B cell (primary cell): ENCODE measurements around the gene RBBP7.

Experiments used
- EZH2 ChIP-seq: IDR thresholded peaks from 2 replicates; pipeline ENCODE4 v1.6.1; 2012; ENCODE audit warnings: borderline replicate concordance, low read depth, mild to moderate bottlenecking, moderate library complexity, low read length; ENCODE audit not compliant: insufficient read depth, poor library complexity, severe bottlenecking
- TF ChIP-seq, protein P1 (sequence below): fragments of 200-600 bp; IDR thresholded peaks from one replicate; pipeline ENCODE4 v1.8.0; 2022; ENCODE audit warnings: antibody characterized with exemption, mild to moderate bottlenecking

DNA sequence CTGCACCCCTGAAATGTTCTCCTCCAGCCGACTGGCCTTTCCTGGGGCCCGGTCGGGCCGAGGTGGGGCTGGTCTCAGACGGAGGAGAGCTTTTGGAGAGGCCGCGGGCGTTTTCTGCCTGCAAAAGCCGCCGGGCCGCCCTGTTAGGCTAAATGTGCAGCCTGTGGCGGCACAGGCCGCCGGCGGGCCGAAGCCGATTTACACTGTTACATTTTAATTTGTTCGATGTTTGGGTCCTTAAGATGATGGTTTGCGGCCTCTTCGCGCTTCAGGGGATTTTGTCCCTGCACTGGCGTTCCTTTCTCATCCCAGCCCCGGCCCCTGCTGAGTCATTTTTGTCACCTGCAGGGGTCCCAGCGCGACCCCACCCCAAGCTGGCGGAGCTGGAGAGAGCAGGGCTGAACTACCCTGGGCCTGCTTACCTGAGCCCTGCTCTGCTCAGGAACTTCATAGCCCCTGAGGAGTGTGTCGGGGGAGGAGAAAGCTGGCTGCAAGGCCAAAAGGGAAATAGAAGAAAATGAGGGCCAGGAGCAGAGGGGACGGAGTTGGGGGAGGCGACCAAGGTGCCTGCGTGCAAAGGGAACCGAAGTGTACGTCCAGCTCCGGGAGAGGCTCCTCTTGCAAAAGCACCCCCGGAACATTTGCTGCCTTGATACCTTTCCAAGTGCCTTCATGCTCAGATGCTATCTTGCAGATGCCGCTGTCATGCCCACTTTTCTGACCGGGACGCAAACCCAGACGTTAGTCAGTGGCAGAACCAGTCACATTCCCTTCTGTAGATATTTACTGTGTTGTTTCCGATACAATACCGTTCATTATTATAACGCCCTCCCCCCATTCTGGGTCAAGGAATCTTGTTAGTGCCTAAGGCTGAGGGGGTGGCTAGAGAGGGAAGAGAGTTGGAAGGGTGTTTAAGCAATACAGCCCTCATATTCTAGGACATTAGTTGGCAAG lies 977 bp upstream of the RBBP7 start:
- TF ChIP-seq, protein P1, sequence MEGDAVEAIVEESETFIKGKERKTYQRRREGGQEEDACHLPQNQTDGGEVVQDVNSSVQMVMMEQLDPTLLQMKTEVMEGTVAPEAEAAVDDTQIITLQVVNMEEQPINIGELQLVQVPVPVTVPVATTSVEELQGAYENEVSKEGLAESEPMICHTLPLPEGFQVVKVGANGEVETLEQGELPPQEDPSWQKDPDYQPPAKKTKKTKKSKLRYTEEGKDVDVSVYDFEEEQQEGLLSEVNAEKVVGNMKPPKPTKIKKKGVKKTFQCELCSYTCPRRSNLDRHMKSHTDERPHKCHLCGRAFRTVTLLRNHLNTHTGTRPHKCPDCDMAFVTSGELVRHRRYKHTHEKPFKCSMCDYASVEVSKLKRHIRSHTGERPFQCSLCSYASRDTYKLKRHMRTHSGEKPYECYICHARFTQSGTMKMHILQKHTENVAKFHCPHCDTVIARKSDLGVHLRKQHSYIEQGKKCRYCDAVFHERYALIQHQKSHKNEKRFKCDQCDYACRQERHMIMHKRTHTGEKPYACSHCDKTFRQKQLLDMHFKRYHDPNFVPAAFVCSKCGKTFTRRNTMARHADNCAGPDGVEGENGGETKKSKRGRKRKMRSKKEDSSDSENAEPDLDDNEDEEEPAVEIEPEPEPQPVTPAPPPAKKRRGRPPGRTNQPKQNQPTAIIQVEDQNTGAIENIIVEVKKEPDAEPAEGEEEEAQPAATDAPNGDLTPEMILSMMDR, result no peak
- TF ChIP-seq EZH2, result no peak
